ENCODE data around the gene USH2A.

DNA sequence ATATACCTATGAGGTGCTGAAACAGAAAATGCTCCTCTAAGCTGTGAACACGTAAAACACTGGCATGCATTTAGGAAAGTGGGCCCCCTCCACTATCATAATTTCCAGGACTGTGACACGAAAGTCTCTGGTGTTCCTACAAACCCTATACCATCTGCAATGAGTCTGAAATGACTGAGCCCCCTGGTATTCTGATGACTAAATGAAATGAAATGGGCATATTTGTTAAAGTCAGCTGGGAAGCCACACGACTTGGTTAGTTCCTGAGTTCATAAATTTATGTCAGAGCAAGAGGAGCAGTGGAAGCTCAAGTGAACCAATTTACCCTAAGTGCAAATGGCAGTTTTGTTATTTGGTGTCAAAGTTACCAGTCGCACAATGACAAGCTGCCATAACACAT, 673.8 kb downstream of the USH2A start:
- TF ChIP-seq, protein P1, sequence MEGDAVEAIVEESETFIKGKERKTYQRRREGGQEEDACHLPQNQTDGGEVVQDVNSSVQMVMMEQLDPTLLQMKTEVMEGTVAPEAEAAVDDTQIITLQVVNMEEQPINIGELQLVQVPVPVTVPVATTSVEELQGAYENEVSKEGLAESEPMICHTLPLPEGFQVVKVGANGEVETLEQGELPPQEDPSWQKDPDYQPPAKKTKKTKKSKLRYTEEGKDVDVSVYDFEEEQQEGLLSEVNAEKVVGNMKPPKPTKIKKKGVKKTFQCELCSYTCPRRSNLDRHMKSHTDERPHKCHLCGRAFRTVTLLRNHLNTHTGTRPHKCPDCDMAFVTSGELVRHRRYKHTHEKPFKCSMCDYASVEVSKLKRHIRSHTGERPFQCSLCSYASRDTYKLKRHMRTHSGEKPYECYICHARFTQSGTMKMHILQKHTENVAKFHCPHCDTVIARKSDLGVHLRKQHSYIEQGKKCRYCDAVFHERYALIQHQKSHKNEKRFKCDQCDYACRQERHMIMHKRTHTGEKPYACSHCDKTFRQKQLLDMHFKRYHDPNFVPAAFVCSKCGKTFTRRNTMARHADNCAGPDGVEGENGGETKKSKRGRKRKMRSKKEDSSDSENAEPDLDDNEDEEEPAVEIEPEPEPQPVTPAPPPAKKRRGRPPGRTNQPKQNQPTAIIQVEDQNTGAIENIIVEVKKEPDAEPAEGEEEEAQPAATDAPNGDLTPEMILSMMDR (conservative IDR thresholded peaks at IDR 0.05; ENCODE audit: low read length): no peak
- TF ChIP-seq EZH2phosphoT487 (IDR thresholded peaks at IDR 0.05; ENCODE audit: borderline replicate concordance): no peak
